Right kidney (tissue), 1 donor: ENCODE measurements around the gene QRICH1.

Experiments
- DNase-seq: peaks from one replicate; pipeline ENCODE4 v3.0.0-alpha.2; 2016

Gene QRICH1

DNA sequence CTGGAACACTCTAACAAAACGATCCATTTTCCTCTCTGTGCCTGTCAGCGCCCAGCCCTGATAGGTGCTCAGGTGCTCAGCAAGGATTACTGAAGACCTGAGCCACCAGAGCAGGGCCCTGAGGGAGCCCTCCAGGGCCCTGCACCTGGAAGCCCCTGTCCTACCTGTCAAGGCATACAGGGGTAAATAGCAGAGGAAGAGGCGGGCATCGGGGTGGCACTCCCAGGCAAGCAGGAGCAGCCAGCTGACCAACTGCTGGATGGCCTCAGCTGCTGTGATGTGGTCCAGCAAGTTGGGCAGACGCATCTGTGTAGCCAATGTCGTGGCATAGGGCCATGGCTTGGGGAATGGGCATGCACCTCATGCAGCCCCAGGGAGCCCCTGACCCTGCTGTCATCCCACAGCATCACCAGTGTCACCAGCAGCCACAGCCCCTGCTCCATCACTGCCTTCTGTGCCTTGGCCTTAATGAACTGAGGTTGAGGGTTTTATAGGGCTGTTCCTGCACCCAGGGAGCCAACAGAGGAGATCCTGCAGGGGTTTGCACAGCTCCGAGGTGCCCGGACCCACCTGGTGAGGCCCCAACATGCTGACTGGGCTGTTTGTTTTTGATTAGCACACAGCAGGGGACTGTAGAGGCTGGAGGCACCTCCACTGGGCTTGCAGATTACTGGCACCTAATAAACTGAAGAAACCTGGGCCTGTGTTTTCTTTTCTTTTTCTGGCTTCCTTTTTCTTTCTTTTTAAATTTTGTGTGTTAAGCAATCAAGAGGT is 94.6 kb downstream of the QRICH1 start:
- DNase-seq: no peak

DNA sequence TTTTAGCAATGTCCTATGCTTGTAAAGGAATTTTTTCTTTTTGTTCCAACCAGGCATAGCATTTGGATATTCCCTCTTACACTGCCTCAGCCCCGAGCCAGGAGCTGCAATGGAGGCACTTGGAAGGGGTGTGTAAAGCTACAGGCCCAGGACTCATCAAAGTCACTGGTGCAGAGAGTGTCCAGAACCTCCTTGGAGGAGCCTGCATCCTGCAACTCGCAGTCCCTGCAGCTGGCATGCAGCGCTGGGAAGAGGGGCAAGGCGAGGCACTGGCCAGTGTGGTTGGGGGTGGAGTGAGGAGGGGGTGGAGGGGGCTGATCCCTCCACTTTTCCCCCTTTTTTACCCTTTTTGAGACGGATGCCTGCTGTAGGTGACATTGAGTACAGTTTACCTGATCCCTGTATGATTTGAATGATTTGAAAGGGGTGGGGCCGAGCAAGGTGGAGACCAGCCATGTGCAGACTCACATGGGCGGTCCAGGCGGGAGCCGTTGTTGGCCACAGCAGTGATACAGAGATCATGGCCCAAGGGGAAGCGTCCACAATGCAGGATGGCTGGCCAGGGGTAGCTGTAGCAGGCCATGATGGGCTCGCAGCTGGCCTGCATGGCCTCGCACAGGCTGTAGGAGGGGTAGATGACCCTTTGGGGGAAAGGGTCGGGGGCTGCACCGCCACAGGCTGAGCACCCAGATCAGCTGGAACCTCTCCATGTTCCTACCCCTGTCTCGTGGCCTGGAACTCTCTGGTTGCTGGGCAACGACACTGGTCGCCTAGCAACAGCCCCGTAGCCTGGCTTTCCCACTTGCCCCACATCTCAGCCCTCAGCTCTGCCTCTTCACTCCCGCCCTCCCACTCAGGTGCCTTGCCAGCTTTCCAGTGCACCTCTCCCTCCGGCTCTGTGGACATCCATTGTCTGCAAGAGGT is 95.9 kb downstream of the QRICH1 start:
- DNase-seq: no peak

DNA sequence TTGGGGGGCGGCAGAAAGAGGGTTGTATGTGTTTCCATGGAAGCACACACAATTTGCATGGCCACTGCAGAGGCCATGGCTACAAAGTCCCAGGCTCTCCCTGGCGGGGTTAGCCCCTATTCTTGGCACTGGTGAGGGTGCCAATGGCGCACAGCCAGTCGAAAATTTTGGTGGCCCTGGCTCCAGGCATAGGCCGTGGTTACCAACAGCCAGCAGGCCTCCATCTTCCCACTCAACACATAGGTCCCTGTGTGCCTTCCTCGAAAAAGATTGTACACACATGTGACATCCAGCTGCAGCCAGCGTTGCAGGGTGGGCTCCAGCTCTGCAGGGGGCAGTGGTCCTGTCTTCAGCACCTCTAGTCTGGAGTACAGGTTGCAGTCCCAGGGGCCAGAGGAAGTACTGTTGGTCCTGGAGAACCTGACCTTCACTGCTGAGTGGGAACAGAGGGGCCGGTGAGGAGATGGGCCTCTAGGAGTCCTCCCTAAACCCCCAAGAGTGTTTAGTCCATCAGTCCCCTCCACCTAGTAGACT is 96.7 kb downstream of the QRICH1 start:
- DNase-seq: no peak

DNA sequence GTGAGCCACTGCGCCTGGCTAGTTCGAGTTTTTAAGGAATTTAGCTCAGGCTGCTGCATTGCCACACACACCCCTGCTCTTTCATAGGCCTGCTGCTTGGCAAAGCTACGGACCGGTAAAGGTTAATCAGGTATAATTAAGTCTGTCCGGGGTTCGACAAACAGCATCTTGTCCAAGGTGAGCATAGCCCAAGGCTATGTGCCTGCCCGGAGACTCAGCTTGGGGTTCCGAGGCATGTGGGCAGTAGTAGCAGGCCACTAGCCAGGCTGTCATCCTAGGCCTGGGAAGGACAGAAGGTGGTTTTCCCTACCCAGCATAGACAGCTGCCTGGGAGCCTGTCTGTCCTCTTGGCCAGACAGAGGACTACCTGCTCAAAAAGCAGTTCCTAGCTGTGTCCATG is 97.2 kb downstream of the QRICH1 start:
- DNase-seq: no peak

DNA sequence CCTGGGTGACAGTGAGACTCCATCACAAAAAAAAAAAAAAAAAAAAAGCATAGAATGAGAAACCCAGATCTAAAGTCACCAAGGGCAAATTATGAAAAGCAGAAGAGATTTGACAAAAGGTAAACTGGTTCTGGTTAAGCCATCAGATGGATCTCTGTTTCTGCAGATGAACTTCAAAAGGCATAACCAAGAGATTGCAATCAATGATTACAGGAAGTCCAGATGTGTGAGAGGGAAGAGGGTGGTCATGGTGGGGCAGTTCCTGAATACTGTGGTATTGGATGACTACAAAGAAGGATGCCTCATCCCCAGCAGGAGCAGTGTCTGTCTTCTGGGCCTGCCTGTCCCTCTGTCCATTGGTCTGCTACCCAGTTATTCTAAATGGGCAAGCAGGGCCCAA is 100.0 kb downstream of the QRICH1 start:
- no peak for DNase-seq

DNA sequence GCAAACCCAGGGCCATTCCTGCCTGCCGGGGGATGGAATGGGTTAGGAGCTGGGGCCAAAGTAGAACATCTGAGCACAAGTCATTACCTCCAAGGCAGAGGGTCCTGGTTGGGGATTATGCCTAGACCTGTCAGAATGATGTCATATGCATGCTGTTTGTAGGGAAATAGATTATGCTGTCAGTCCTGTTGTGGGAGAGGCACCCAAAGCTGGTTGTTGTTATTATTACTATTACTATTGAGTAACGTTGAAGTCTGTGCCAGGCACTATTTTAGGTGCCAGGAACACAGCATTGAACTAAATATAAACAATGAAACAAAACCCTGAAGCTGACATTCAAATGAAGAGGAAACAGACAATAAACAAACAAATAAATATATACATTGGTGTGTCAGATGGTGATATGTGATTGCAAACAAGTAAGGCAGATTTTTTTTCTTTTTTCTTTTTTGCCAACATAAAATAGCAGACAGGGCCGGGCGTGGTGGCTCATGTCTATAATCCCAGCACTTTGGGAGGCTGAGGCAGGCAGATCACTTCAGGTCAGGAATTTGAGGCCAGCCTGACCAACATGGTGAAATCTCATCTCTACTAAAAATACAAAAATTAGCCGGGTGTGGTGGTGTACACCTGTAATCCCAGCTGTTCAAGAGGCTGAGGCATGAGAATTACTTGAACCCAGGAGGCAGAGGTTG is 101.9 kb downstream of the QRICH1 start:
- DNase-seq: no peak

DNA sequence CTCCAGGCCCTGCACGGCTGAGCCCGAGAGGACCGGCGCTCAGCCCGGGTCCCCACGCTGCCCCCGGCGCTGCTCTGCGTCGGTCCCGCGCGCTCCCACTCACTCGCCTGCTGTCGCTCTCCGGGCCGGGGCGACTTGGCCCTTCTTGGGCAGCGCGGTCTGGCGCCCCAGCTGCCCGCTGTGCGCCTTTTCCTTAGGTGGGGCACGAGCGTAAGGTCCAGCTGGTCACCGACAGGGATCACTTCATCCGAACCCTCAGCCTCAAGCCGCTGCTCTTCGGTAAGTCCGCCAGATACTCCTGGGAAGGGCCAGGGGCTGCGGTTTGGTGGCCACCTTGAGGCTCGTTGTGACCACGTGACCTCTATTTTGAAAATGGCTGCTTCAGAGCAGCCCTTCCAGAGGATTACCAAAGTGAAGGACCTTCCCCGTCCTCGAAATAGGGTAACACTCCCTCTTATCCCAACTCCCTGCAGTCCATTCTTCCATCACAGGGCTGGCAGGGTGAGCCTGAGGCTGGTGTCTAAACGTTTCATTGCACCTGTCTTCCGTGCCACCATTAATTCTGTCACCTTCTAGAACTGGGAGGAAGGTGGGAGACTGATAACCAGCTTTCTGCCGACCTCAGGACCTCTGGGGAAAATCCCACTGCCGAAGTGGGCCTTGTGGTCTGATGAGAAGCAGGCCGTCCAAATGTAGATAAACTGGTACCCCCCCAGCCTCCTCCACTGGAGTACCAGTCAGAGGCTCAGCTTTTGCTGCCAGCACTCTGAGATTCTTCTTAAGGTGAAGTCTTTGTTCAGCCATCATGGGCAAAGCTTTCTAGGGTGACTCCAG is 103.0 kb downstream of the QRICH1 start:
- DNase-seq: peak; percentile 79

DNA sequence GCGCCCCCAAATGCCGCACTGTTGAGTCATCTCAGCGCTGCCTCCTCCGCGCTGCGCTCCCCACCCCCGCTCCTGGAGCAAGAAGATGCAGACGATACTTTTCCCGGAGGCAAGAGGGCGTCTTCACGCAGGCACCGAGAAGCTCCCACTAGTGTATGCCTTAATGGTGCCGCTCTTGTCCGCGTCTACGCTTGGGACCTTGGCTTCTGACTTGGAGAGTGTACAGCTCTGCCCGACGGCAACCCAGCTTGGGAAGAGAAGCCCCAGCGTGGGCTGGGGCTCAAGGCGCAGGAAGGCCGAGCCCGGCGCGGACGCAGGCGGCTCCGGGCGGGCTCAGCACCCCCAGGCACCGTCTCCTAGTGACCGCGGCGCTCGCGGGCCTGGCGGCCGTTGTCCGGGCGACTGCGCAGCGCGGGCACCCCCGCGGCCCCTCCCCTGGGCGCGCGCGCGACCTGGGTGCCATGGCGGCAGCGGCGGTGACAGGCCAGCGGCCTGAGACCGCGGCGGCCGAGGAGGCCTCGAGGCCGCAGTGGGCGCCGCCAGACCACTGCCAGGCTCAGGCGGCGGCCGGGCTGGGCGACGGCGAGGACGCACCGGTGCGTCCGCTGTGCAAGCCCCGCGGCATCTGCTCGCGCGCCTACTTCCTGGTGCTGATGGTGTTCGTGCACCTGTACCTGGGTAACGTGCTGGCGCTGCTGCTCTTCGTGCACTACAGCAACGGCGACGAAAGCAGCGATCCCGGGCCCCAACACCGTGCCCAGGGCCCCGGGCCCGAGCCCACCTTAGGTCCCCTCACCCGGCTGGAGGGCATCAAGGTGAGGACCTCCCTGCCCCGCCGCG is 103.9 kb downstream of the QRICH1 start, which contains the start of gene P4HTM:
Gene P4HTM (plus strand): TSS at position 446 of the 840 bp plus-strand sequence. CDS start 16 bp downstream, at position 462.
- DNase-seq: peak; percentile 92

DNA sequence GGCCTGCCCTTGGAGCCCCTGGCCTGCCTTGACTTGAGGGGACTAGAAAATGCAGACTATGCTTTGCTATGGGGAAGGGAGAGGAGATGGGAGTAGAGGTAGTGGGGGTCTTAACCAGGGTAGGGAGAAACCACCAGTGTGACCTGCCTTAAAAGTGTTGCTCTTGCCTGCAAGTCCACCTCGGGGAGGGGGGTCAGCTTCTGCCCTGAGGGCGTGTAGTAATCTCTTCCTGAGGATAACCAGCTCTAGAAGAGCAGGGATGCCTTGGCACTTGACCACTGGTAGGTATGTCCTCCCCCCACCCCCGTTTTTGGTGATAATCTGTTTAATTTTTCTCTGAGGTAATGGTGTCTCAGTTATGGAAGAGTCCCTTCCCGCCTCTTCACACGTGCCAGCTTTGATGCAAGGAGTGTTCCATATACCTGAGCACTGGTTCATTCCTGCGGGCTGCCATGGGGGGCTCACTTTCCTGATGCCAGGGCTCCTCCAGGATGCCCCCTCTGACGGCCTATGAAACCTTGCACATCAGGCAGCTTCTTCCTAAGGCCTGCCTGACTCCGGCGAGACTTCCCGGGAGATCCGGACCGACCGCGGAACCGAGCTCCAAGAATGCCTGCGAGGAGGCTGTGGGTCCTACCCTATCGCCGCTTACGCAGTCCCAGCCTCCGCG is 104.6 kb downstream of the QRICH1 start:
- DNase-seq: no peak

DNA sequence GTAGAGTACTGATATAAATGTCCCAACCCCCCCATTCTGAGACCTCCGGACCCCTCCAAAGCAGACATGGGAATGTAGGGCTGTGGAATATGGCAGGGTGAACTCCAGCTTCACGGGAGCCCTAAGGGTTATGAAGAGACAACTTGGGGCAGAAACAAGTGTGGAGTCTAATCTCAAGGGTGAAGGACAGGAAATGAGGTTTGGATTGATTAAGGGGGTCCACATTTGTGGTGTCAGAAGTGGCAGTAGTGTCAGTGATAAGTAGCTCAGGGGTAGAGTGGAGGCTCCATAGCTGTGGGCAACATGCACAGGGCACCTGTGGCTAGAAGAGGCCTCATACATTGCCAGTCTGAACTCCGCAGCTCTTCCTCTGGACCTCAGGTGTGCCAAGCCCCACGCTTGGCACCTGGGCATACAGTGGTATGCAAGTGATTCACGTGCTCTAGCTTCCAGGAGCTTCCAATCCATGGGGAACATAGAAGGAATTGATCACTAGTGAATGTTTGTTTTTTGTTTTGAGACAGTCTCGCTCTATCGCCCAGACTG is 108.0 kb downstream of the QRICH1 start:
- no peak for DNase-seq

DNA sequence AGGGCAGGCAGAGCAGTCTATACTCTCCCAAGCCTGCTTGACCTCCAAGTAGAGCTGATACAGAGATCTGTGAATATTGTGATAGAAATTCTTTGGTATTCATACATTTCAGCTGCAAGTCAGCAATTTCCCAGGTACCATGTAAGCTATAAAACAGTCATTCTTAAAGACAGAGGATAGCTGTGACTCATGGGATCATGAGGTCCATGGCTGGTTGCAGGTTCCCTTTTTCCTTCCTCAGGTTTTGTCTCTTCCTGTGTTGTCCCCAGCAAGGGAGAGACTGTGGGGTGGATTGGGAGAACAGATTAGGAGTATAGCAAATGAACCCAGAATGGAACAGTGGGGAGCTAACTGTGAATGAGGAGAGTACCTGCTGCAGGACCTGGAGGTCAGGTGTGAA is 109.2 kb downstream of the QRICH1 start:
- no peak for DNase-seq

DNA sequence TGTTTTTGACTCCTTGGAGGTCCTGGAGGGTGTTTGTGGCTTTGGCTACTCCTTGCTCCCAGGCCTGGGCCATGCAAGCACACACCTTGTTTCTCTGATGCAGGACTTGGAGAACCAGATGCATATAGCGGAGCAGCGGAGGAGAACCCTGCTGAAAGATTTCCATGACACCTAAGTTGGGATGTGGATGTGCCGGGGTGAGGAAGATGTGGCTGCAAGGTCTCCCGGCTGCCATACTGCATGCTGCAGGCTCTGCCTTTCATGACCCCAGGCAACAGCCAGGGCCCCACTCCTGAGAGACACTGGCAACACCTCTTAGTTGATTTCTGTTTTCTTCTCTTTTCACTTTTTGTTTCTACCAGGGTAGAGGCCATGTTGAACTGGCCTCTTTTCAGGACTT is 110.8 kb downstream of the QRICH1 start:
- DNase-seq: no peak

DNA sequence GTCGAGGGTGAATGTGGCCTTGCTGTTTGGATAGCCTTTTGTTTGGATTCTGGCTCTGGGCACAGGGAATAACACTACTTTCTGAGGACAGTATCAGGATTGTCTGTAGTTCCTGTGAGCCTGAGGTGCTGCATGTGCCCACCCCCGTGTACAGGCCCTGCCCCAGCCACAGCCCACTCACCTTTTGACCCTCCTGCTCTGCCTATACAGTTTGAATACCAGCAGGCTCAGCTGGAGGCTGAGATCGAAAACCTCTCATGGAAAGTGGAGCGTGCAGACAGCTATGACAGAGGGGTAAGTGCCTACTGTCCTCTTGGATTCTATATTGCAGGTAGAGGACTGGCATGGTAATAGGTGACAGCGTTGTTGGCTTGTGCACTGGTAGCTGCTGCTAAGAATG is 111.2 kb downstream of the QRICH1 start:
- no peak for DNase-seq

DNA sequence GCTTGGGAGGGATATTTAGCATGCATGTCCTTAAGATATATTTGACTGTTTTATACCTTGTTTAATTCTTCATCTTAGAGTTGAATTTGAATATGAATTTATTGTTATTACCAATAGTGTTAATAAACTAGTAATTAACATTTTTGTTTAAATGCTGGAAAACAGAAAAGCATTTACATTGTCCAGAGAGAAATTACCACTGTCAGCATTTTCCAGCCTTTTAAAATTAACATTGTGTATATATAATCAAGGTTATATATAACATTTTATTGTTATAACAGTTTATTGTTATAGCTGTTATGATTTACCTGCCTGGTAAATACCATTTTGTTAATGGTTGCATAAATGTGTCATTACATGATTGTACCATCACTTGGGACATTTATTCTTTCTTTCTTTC is 111.9 kb downstream of the QRICH1 start:
- no peak for DNase-seq

DNA sequence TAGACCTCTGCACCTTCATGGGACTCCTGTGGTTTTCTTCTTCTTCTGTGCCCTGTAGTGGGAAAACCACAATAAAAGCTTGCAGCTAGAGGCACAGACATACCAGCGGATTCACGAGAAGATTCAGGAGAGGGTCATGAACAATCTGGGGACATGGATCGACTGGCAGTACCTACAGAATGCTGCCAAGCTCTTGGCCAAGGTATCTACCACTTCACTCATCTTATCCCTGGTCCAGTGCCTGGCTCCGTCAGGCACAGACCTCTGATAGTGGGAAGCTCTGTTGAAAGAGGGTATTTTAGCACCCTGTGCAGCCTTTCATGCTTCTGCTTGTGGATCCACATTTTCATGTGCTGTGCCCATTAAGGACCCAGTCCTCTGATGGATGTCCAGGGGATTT is 113.6 kb downstream of the QRICH1 start:
- no peak for DNase-seq
